HUES64 (cell line): ENCODE data around the gene HTR3E.

Experiments
- H3K27ac ChIP-seq: 2 replicates; pipeline ENCODE4 v1.7.0; 2013; ENCODE audit warnings: low read depth, low read length, inconsistent platforms
- H3K27me3 ChIP-seq: 2 replicates; pipeline ENCODE4 v1.6.1; 2013; ENCODE audit warnings: mild to moderate bottlenecking, low read length; ENCODE audit not compliant: insufficient read depth
- H3K36me3 ChIP-seq: 2 replicates; pipeline ENCODE4 v1.6.1; 2013; ENCODE audit warnings: mild to moderate bottlenecking, low read length; ENCODE audit not compliant: insufficient read depth
- H3K4me1 ChIP-seq: 2 replicates; pipeline ENCODE4 v1.6.1; 2013; ENCODE audit warnings: mild to moderate bottlenecking, low read length, moderate library complexity; ENCODE audit not compliant: insufficient read depth
- H3K4me3 ChIP-seq: 2 replicates; pipeline ENCODE4 v1.5.1; 2013; ENCODE audit warnings: mild to moderate bottlenecking, low read length, moderate library complexity
- H3K9ac ChIP-seq: 2 replicates; pipeline ENCODE4 v1.6.1; 2013; ENCODE audit warnings: mild to moderate bottlenecking, low read depth, low read length
- H3K9me3 ChIP-seq: 2 replicates; pipeline ENCODE4 v1.6.1; 2013; ENCODE audit warnings: low read depth, low read length; ENCODE audit not compliant: insufficient read depth
- WGBS: fragments of 150-250, 120-280 bp; methylation state at CpG from one replicate; pipeline ENCODE4 v1.1.7; 2013; ENCODE audit warnings: missing lambda C conversion rate; 5-methylcytosine and 5-hydroxymethylcytosine counted together

HTR3E gene

DNA sequence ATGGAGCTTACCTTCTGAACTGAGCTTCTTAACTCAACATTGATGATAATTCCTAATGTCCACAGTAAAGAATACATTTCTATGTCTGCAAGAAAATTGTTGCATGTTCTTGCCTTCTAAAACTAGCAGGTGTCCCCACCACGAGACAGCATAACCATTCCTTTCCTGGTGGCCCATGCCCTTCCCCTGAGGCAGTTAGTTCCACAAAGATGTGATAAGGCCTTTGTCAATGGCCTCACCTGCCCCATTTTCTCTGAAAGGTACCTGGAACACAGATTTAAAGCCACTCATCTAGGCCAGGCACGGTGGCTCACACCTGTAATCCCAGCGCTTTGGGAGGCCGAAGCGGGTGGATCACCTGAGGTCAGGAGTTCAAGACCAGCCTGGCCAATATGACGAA lies 21.0 kb upstream of the HTR3E start:
- Histone ChIP-seq H3K27me3 (no peaks in the 10 kb centered on the region), H3K9me3 (peaks cover 7% of the 10 kb centered on the region; the same call in 1 of the 2 replicates), H3K36me3 (no peaks in the 10 kb centered on the region), H3K4me1 (no peaks in the 10 kb centered on the region), H3K9ac (no peak overlapping the region), H3K27ac (no peak overlapping the region), H3K4me3 (no peak overlapping the region)
- 95% methylated on average over 6 of the region's 6 CpGs for WGBS

DNA sequence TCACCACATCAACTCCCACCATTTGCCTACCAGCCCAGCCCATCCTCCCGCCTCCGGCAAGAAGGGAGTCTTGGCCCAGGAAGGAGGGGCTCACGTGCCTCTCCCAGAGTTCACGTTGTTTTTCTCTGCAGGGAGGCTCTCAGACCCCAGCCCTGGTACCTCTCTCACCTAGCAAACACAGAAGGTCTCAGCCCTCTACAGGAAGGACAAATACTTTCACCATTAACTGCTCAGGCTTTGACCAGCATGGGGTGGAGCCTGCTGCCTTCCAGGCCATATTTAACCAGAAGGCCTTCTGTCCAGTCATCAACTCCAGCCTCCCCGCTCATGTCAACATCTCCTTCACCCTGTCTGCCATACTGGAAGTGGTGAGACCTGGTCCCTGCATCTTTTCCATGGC lies 19.0 kb upstream of the HTR3E start:
- H3K4me1 ChIP-seq = no peaks in the 10 kb centered on the region
- no peak overlapping the region for H3K27ac ChIP-seq
- no peaks in the 10 kb centered on the region for H3K36me3 ChIP-seq
- H3K9me3 ChIP-seq = no peaks in the 10 kb centered on the region
- H3K9ac ChIP-seq = no peak overlapping the region
- H3K27me3 ChIP-seq = no peaks in the 10 kb centered on the region
- H3K4me3 ChIP-seq = no peak overlapping the region
- 53% methylated on average over 5 of the region's 5 CpGs for WGBS

DNA sequence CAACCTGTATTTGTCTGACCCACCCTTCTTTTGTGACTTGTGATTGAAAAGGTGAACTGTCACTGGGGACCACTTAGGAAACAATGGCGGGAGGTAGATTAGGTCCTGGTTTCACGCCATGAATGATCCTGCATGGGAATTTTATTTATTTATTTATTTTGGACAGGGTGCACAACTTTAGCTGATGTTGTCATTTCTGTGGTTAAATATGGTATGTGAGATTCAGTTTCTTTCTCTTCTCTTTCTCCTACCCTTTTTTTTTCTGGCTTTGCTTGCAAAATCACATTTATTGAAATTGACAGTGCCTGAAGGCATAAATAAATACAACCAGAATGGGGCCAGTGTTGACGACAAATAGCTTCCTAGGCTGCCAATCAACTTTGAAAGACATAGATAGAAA lies 18.0 kb upstream of the HTR3E start:
- H3K27me3 ChIP-seq = no peaks in the 10 kb centered on the region
- H3K4me3 ChIP-seq = no peak overlapping the region
- H3K36me3 ChIP-seq = no peaks in the 10 kb centered on the region
- whole genome bisulfite sequencing = 93% methylated on average over 3 of the region's 3 CpGs
- no peak overlapping the region for H3K9ac ChIP-seq
- no peaks in the 10 kb centered on the region for H3K9me3 ChIP-seq
- no peak overlapping the region for H3K27ac ChIP-seq
- no peaks in the 10 kb centered on the region for H3K4me1 ChIP-seq

- H3K27ac ChIP-seq = no peak overlapping the region
- H3K36me3 ChIP-seq = no peaks in the 10 kb centered on the region
- no peaks in the 10 kb centered on the region for H3K27me3 ChIP-seq
- WGBS = 91% methylated on average over 16 of the region's 16 CpGs
- H3K9me3 ChIP-seq = no peaks in the 10 kb centered on the region
- no peak overlapping the region for H3K4me3 ChIP-seq
- no peak overlapping the region for H3K9ac ChIP-seq
- no peaks in the 10 kb centered on the region for H3K4me1 ChIP-seq
Observed at GRCh38 chr3:184081116-184081830, 15.6 kb upstream of the HTR3E start.

- Histone ChIP-seq H3K9me3 (no peaks in the 10 kb centered on the region), H3K4me3 (no peak overlapping the region), H3K36me3 (no peaks in the 10 kb centered on the region), H3K27ac (no peak overlapping the region), H3K4me1 (no peaks in the 10 kb centered on the region), H3K9ac (no peak overlapping the region), H3K27me3 (no peaks in the 10 kb centered on the region)
- 94% methylated on average over 10 of the region's 10 CpGs for WGBS
Observed at GRCh38 chr3:184082034-184082433, 14.8 kb upstream of the HTR3E start.

- H3K36me3 ChIP-seq = no peaks in the 10 kb centered on the region
- no peak overlapping the region for H3K9ac ChIP-seq
- no peaks in the 10 kb centered on the region for H3K27me3 ChIP-seq
- H3K4me1 ChIP-seq = no peaks in the 10 kb centered on the region
- no peaks in the 10 kb centered on the region for H3K9me3 ChIP-seq
- WGBS = 84% methylated on average over 2 of the region's 2 CpGs
- no peak overlapping the region for H3K27ac ChIP-seq
- no peak overlapping the region for H3K4me3 ChIP-seq
Observed at GRCh38 chr3:184082465-184082864, 14.4 kb upstream of the HTR3E start.

DNA sequence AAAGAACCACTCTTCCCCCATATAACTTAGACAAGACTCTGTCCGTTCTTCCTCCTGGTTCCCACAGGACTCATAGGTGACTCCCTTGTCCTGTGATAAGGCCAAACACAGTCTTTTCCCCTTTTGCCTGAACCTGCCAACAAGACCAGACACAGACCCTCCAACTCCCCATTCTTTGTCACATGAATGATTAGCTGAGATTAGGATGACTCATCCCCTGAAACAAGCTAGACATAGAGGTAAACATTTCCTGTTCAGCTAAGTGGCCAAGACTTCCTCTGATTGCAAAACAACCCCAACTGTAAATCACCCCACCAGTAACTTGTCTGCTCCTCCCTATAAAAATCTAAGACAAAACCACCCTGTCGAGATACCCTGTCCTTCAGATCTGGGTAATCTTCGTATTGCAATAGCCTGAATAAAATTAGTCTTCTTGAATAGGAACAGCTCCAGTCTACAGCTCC lies 11.4 kb upstream of the HTR3E start:
- Histone ChIP-seq H3K4me1 (no peaks in the 10 kb centered on the region), H3K27ac (no peak overlapping the region), H3K4me3 (no peak overlapping the region), H3K9ac (no peak overlapping the region), H3K36me3 (no peaks in the 10 kb centered on the region), H3K9me3 (no peaks in the 10 kb centered on the region), H3K27me3 (no peaks in the 10 kb centered on the region)
- WGBS = 92% methylated on average over 3 of the region's 3 CpGs

DNA sequence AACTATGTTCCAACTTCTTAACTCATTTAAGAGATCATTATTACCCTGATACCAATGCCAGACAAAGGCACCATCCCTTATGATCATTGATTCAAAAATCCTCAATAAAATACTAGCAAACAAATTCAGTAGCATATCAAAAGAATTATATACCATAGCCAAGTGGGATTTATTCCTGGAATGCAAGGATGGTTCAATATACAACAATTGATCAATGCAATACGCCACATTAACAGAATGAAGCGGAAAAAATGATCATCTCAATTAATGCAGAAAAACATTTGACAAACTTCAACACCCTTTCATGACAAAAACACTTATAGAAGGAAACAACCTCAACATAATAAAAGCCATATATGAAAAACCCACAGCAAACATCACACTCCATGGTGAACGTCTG lies 4.7 kb upstream of the HTR3E start:
- Histone ChIP-seq H3K36me3 (no peaks in the 10 kb centered on the region), H3K9me3 (peaks cover 10% of the 10 kb centered on the region; the same call in 1 of the 2 replicates), H3K27ac (no peak overlapping the region), H3K4me3 (no peak overlapping the region), H3K4me1 (no peaks in the 10 kb centered on the region), H3K27me3 (no peaks in the 10 kb centered on the region), H3K9ac (no peak overlapping the region)
- 89% methylated on average over 3 of the region's 3 CpGs for WGBS

DNA sequence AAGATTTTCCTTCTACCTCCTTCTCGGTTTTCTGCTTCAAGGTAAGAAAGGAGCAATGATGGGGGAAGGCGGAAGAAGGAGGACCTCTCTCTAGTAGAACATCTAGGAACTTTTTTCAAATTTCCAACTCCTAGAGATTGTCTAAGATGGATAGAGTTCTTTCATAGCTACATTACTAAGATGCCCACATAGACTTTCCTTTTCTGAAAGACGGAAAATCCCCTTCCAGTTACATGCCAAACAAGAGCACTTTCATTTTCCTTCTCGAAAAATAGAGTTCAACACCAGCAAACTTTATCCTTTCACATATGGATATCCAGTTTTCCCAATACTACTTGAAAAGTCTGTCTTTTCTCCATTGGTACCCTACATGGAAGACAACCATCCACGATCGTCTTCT lies 692 bp downstream of the HTR3E start:
- no peak overlapping the region for H3K4me3 ChIP-seq
- H3K27me3 ChIP-seq = no peaks in the 10 kb centered on the region
- H3K27ac ChIP-seq = no peak overlapping the region
- H3K9ac ChIP-seq = no peak overlapping the region
- H3K36me3 ChIP-seq = no peaks in the 10 kb centered on the region
- H3K9me3 ChIP-seq = no peaks in the 10 kb centered on the region
- 91% methylated on average over 4 of the region's 6 CpGs for WGBS
- no peaks in the 10 kb centered on the region for H3K4me1 ChIP-seq

DNA sequence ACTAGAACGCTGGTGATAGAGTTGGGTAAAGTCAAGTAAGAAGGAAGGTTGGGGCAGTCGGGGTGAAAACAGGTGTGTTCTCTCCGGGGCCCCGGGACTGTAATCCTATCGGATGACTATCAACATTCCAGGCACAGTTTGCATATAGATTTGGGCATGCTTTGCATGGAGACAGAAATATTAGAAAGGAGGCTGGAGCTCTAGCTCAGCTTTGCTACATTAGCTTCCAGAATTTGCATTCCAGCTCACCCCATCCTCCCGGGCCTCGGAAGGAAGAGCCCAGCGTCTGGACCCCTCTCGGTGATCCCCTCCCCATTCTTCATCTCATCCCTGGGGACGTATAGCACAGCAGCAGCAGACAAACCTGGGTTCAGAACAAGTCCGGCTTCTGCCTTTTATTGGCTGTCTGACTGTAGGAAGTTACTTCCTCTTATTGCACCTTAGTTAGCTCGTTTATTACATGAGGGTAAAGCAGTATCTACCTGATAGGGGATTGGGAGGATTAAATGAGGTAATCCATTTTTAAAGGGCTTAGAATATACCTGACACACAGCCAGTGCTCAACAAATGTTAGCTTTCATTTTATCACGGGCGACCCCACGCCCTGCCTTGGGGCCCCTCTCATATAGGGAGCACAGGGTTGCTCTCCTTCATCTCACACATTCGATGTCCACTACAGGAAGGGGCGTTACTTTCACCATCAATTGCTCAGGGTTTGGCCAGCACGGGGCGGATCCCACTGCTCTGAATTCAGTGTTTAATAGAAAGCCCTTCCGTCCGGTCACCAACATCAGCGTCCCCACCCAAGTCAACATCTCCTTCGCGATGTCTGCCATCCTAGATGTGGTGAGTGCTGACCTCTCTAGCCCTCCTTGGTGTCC lies 3.2 kb downstream of the HTR3E start:
- no peaks in the 10 kb centered on the region for H3K9me3 ChIP-seq
- no peaks in the 10 kb centered on the region for H3K4me1 ChIP-seq
- no peak overlapping the region for H3K4me3 ChIP-seq
- 85% methylated on average over 24 of the region's 24 CpGs for WGBS
- no peak overlapping the region for H3K9ac ChIP-seq
- no peaks in the 10 kb centered on the region for H3K27me3 ChIP-seq
- no peak overlapping the region for H3K27ac ChIP-seq
- no peaks in the 10 kb centered on the region for H3K36me3 ChIP-seq

GRCh38 chr3:184110316-184110725 lies 13.5 kb downstream of the HTR3E start:
- Histone ChIP-seq H3K4me1 (no peaks in the 10 kb centered on the region), H3K27me3 (no peaks in the 10 kb centered on the region), H3K27ac (no peak overlapping the region), H3K9me3 (no peaks in the 10 kb centered on the region), H3K36me3 (no peaks in the 10 kb centered on the region), H3K9ac (no peak overlapping the region), H3K4me3 (no peak overlapping the region)
- 67% methylated on average over 7 of the region's 7 CpGs for WGBS
